DMS153 treated with DMSO at 0.1 percent for 48 hours (cell line): Measurements from ENCODE around the gene MEAK7.

Experiments
- DNase-seq: peaks from one replicate; lab custom pipeline; 2025; ENCODE audit not compliant: unreplicated experiment; lab: John Stamatoyannopoulos, UW

The MEAK7 gene

GRCh38 chr16:84513666-84514065, 9.2 kb upstream of the MEAK7 start:
- no peak for DNase-seq

GRCh38 chr16:84513123-84513522, 8.7 kb upstream of the MEAK7 start:
- no peak for DNase-seq

GRCh38 chr16:84511831-84512230, 7.4 kb upstream of the MEAK7 start:
- DNase-seq: no peak

GRCh38 chr16:84511180-84511800, 6.8 kb upstream of the MEAK7 start:
- peak; percentile 84 for DNase-seq

GRCh38 chr16:84509032-84509950, 4.8 kb upstream of the MEAK7 start:
- no peak for DNase-seq

GRCh38 chr16:84508502-84508901, 4.0 kb upstream of the MEAK7 start:
- DNase-seq: no peak

GRCh38 chr16:84507011-84507982, 2.8 kb upstream of the MEAK7 start:
- DNase-seq: no peak

- DNase-seq: no peak
Observed at GRCh38 chr16:84505249-84506187, 1.1 kb upstream of the MEAK7 start.

- DNase-seq: no peak
Observed at GRCh38 chr16:84503751-84504395, 586 bp downstream of the MEAK7 start.

- no peak for DNase-seq
Observed at GRCh38 chr16:84502581-84502980, 1.9 kb downstream of the MEAK7 start.

- DNase-seq: no peak
Observed at GRCh38 chr16:84502075-84502474, 2.4 kb downstream of the MEAK7 start.

- DNase-seq: no peak
Observed at GRCh38 chr16:84501077-84501735, 3.3 kb downstream of the MEAK7 start.

- DNase-seq: no peak
Observed at GRCh38 chr16:84500531-84500930, 3.9 kb downstream of the MEAK7 start.

GRCh38 chr16:84499638-84500037, 4.8 kb downstream of the MEAK7 start:
- no peak for DNase-seq

GRCh38 chr16:84498859-84499620, 5.4 kb downstream of the MEAK7 start:
- no peak for DNase-seq

GRCh38 chr16:84498223-84498610, 6.2 kb downstream of the MEAK7 start:
- DNase-seq: no peak

- DNase-seq: no peak
Observed at GRCh38 chr16:84497418-84498222, 6.8 kb downstream of the MEAK7 start.

- DNase-seq: no peak
Observed at GRCh38 chr16:84496991-84497390, 7.5 kb downstream of the MEAK7 start.
